ENCODE results near the gene LGR6. TPM values are rescaled to one million over a fixed set of nuclear protein-coding genes. Genes with fewer than 3 reads are reported as not detected.

The LGR6 gene
- 0.66 and 1.0 TPM in 2 replicates for total RNA-seq (2021)
- long read RNA-seq, partial matches to known transcripts: 0 of 7 reads
- long read RNA-seq, other reads (novel, unspliced or antisense): 7 of 7 reads

- H3K27ac ChIP-seq (ENCODE audit: insufficient read length, low read depth, low read length): no peak within 1 kb of the TSS
- WGBS (ENCODE audit: extremely low coverage, insufficient read length, low lambda C conversion rate): no CpG with 5 or more reads among the region's 61 CpGs
- no peak within 1 kb of the TSS for H3K56ac ChIP-seq (ENCODE audit: insufficient read length, low read depth, low read length)
- H3T11ph ChIP-seq (ENCODE audit: low read length): no peak within 1 kb of the TSS
- H3K4me1 ChIP-seq (ENCODE audit: insufficient read depth, low read length): no peaks in the 10 kb centered on the region; the same call in 1 of the 2 replicates
- no peak within 1 kb of the TSS for H4K8ac ChIP-seq (replicated peaks; ENCODE audit: insufficient read length, low read depth, low read length)
- no peak within 1 kb of the TSS for H3K23ac ChIP-seq (ENCODE audit: insufficient read length, low read depth, low read length)
- H3K23me2 ChIP-seq (ENCODE audit: insufficient read length, low read depth, low read length, poor library complexity, severe bottlenecking): peaks cover 4% of the 10 kb centered on the region
- no peak; the same call in 2 of the 3 replicates for TF ChIP-seq CTCF (conservative IDR thresholded peaks at IDR 0.05)
- H2BK120ac ChIP-seq (ENCODE audit: low read depth, low read length, poor library complexity, severe bottlenecking): no peak within 1 kb of the TSS
- no peak within 1 kb of the TSS for H2BK5ac ChIP-seq (ENCODE audit: insufficient read length, low read length)
- H3K79me1 ChIP-seq (ENCODE audit: insufficient read depth, low read depth, low read length, poor library complexity, severe bottlenecking): no peaks in the 10 kb centered on the region
- no peaks in the 10 kb centered on the region for H3K79me2 ChIP-seq (ENCODE audit: insufficient read depth, low read length)
- Mint-ChIP-seq H3K4me1 (peaks cover 6 to 14% of the 10 kb centered on the region in 2 experiments), H3K9me3 (no peaks in the 10 kb centered on the region; a peak in 2 of 5 replicates), H3K27ac (no peak within 1 kb of the TSS), H3K4me3 (peak within 1 kb of the TSS; percentile 61 to 82), H3K27me3 (ENCODE audit: low read depth) (peaks cover 53% of the 10 kb centered on the region), H3K36me3 (ENCODE audit: insufficient read depth in 1 of 3, low read depth in 3 of 3) (no peaks in the 10 kb centered on the region; a peak in 1 of 7 replicates)
- no peaks in the 10 kb centered on the region for H4K20me1 ChIP-seq (ENCODE audit: control insufficient read depth, insufficient read depth, insufficient read length)
- H2BK15ac ChIP-seq (ENCODE audit: low read depth, low read length): no peak within 1 kb of the TSS
- H3K9me3 ChIP-seq (ENCODE audit: control insufficient read depth, low read depth, low read length): no peaks in the 10 kb centered on the region
- H4K5ac ChIP-seq (ENCODE audit: insufficient read length, low read depth, low read length): no peak within 1 kb of the TSS
- H3K4ac ChIP-seq (ENCODE audit: low read depth, low read length): no peak within 1 kb of the TSS
- H4K91ac ChIP-seq (ENCODE audit: insufficient read length, low read depth, low read length): no peak within 1 kb of the TSS
- no peak within 1 kb of the TSS for H2AFZ ChIP-seq (ENCODE audit: low read length)
- H3K9ac ChIP-seq (ENCODE audit: extremely low read depth, insufficient read length, low read length): no peak within 1 kb of the TSS
- no peak for DNase-seq
- H3K18ac ChIP-seq (ENCODE audit: insufficient read length, low read depth, low read length): no peak within 1 kb of the TSS
- peaks cover 11% of the 10 kb centered on the region; the same call in 1 of the 2 replicates for H3K27me3 ChIP-seq (ENCODE audit: insufficient read depth, low read length)
- H3K4me2 ChIP-seq (ENCODE audit: insufficient read depth, insufficient read length, low read length): peak within 1 kb of the TSS; percentile 65
- H2AK5ac ChIP-seq (ENCODE audit: insufficient read length, low read length): no peak within 1 kb of the TSS
- H2BK12ac ChIP-seq (ENCODE audit: insufficient read length, low read depth, low read length): no peak within 1 kb of the TSS
- no peak within 1 kb of the TSS for H2BK20ac ChIP-seq (ENCODE audit: low read depth, low read length, poor library complexity, severe bottlenecking)
- no peak within 1 kb of the TSS for H3K14ac ChIP-seq (ENCODE audit: insufficient read depth, low read length)
Measured at GRCh38 chr1:202193614-202194327, at the start of gene LGR6. Gene LGR6 (plus strand): TSS chr1:202193799. CDS start chr1:202193990, 191 bp downstream.

Measured in H9 (cell line).